HG02973 (cell line): ENCODE results near the gene DISC1.

Experiments used
- ATAC-seq: cut with Tn5 transposase; IDR thresholded peaks from one replicate; pipeline ENCODE4 v1.9.1; 2021; ENCODE audit warnings: moderate library complexity; ENCODE audit not compliant: unreplicated experiment

The DISC1 gene

GRCh38 chr1:231921646-231922345 lies 295.2 kb downstream of the DISC1 start:
- no peak for ATAC-seq

- no peak for ATAC-seq
Measured at GRCh38 chr1:231923491-231924041, 297.0 kb downstream of the DISC1 start.

GRCh38 chr1:231924180-231924579 lies 297.6 kb downstream of the DISC1 start:
- no peak for ATAC-seq

GRCh38 chr1:231925864-231926263 lies 299.3 kb downstream of the DISC1 start:
- no peak for ATAC-seq

GRCh38 chr1:231926340-231926739 lies 299.8 kb downstream of the DISC1 start:
- no peak for ATAC-seq

GRCh38 chr1:231926933-231927332 lies 300.3 kb downstream of the DISC1 start:
- ATAC-seq: no peak

- ATAC-seq: no peak
Measured at GRCh38 chr1:231927431-231927830, 300.8 kb downstream of the DISC1 start.

- ATAC-seq: no peak
Measured at GRCh38 chr1:231929311-231929710, 302.7 kb downstream of the DISC1 start.

GRCh38 chr1:231930257-231930947 lies 303.8 kb downstream of the DISC1 start:
- ATAC-seq: no peak

GRCh38 chr1:231931146-231931545 lies 304.6 kb downstream of the DISC1 start:
- ATAC-seq: no peak

GRCh38 chr1:231931846-231932454 lies 305.4 kb downstream of the DISC1 start:
- ATAC-seq: no peak

- no peak for ATAC-seq
Measured at GRCh38 chr1:231933711-231934626, 307.4 kb downstream of the DISC1 start.

GRCh38 chr1:231934797-231935196 lies 308.2 kb downstream of the DISC1 start:
- no peak for ATAC-seq

GRCh38 chr1:231935856-231936255 lies 309.3 kb downstream of the DISC1 start:
- no peak for ATAC-seq

- ATAC-seq: no peak
Measured at GRCh38 chr1:231936983-231937775, 310.6 kb downstream of the DISC1 start.

- no peak for ATAC-seq
Measured at GRCh38 chr1:231938211-231938610, 311.6 kb downstream of the DISC1 start.

- ATAC-seq: no peak
Measured at GRCh38 chr1:231938711-231939110, 312.1 kb downstream of the DISC1 start.

- no peak for ATAC-seq
Measured at GRCh38 chr1:231939118-231939517, 312.5 kb downstream of the DISC1 start.

GRCh38 chr1:231940116-231940515 lies 313.5 kb downstream of the DISC1 start:
- ATAC-seq: no peak

- ATAC-seq: no peak
Measured at GRCh38 chr1:231940701-231941100, 314.1 kb downstream of the DISC1 start.
